Endothelial cell (in vitro differentiated cells): Measurements from ENCODE around the gene RABGAP1. TPM values are rescaled to one million over a fixed set of nuclear protein-coding genes. Genes with fewer than 3 reads are reported as not detected.

ENCODE experiments used
- DNase-seq: peaks from one replicate; pipeline ENCODE4 v3.0.0; 2021; ENCODE audit warnings: low spot score
- H3K27ac Mint-ChIP-seq: one replicate; pipeline ENCODE4 v1.8.0; 2021; ENCODE audit warnings: mixed read lengths, inconsistent platforms; ENCODE audit not compliant: unreplicated experiment
- H3K27me3 Mint-ChIP-seq: one replicate; pipeline ENCODE4 v1.8.0; 2021; ENCODE audit warnings: mild to moderate bottlenecking, moderate library complexity, mixed read lengths, inconsistent platforms; ENCODE audit not compliant: unreplicated experiment
- H3K36me3 Mint-ChIP-seq: one replicate; pipeline ENCODE4 v1.8.0; 2021; ENCODE audit warnings: mild to moderate bottlenecking, low read depth, mixed read lengths, inconsistent platforms; ENCODE audit not compliant: unreplicated experiment
- H3K4me1 Mint-ChIP-seq: one replicate; pipeline ENCODE4 v1.8.0; 2021; ENCODE audit warnings: mild to moderate bottlenecking, mixed read lengths, inconsistent platforms; ENCODE audit not compliant: unreplicated experiment
- H3K4me3 Mint-ChIP-seq: one replicate; pipeline ENCODE4 v1.8.0; 2021; ENCODE audit warnings: mild to moderate bottlenecking, mixed read lengths, inconsistent platforms; ENCODE audit not compliant: unreplicated experiment
- H3K9me3 Mint-ChIP-seq: one replicate; pipeline ENCODE4 v1.8.0; 2021; ENCODE audit warnings: mixed read lengths, inconsistent platforms; ENCODE audit not compliant: unreplicated experiment
- CTCF ChIP-seq: fragments of 200-600 bp; sonication (generic); IDR thresholded peaks from one replicate; pipeline ENCODE4 v1.5.0; 2021; ENCODE audit warnings: antibody characterized with exemption; ENCODE audit not compliant: unreplicated experiment
- total RNA-seq: library from RNA; stranded (reverse); fragmentation: NEBNext Ultra II Directional; extraction: Animal tissue kit (Norgen Biotek cat#: 25700); gene quantifications from one replicate; pipeline ENCODE4 v1.2.1, GENCODE V29; 2021; ENCODE audit not compliant: unreplicated experiment

The RABGAP1 gene
- total RNA-seq, 1 donor from 2014 or later = 58.2 TPM

GRCh38 chr9:123107639-123108285 is 166.9 kb downstream of the RABGAP1 start:
- Mint-ChIP-seq H3K27ac (peak overlapping the region; percentile 31), H3K9me3 (no peaks in the 10 kb centered on the region), H3K36me3 (peaks cover 49% of the 10 kb centered on the region), H3K27me3 (peaks cover 34% of the 10 kb centered on the region), H3K4me1 (no peaks in the 10 kb centered on the region), H3K4me3 (peak overlapping the region; percentile 47)
- no peak for DNase-seq
- TF ChIP-seq CTCF = peak; percentile 25

- Mint-ChIP-seq H3K36me3 (peaks cover 45% of the 10 kb centered on the region), H3K27ac (peak overlapping the region; percentile 52), H3K27me3 (peaks cover 37% of the 10 kb centered on the region), H3K9me3 (no peaks in the 10 kb centered on the region), H3K4me3 (no peak overlapping the region), H3K4me1 (peaks cover 4% of the 10 kb centered on the region)
- no peak for TF ChIP-seq CTCF
- no peak for DNase-seq
Measured at GRCh38 chr9:123108976-123109375, 168.2 kb downstream of the RABGAP1 start.

- no peak overlapping the region for H3K27ac Mint-ChIP-seq
- no peaks in the 10 kb centered on the region for H3K9me3 Mint-ChIP-seq
- peaks cover 42% of the 10 kb centered on the region for H3K36me3 Mint-ChIP-seq
- no peak for TF ChIP-seq CTCF
- peaks cover 37% of the 10 kb centered on the region for H3K27me3 Mint-ChIP-seq
- DNase-seq = no peak
- H3K4me3 Mint-ChIP-seq = no peak overlapping the region
- H3K4me1 Mint-ChIP-seq = peaks cover 4% of the 10 kb centered on the region
Measured at GRCh38 chr9:123109540-123110279, 168.9 kb downstream of the RABGAP1 start.

- Mint-ChIP-seq H3K9me3 (no peaks in the 10 kb centered on the region), H3K4me3 (no peak overlapping the region), H3K27me3 (peaks cover 28% of the 10 kb centered on the region), H3K36me3 (peaks cover 48% of the 10 kb centered on the region), H3K27ac (peak overlapping the region; percentile 71), H3K4me1 (peaks cover 4% of the 10 kb centered on the region)
- no peak for TF ChIP-seq CTCF
- no peak for DNase-seq
Measured at GRCh38 chr9:123111427-123112014, 170.7 kb downstream of the RABGAP1 start.
